HG02610 (cell line): ENCODE measurements around the gene SDCCAG8.
A peak's percentile ranks its signal among the peaks of the same experiment; 100 is the strongest.

Experiments used
- ATAC-seq: cut with Tn5 transposase; IDR thresholded peaks from one replicate; pipeline ENCODE4 v1.9.1; 2021; ENCODE audit warnings: mild to moderate bottlenecking, moderate library complexity; ENCODE audit not compliant: unreplicated experiment

SDCCAG8 gene

GRCh38 chr1:243497939-243498681, 242.3 kb downstream of the SDCCAG8 start:
- no peak for ATAC-seq

- ATAC-seq: no peak
Measured at GRCh38 chr1:243499248-243499647, 243.4 kb downstream of the SDCCAG8 start.

- no peak for ATAC-seq
Measured at GRCh38 chr1:243499711-243500110, 243.9 kb downstream of the SDCCAG8 start.

- ATAC-seq: no peak
Measured at GRCh38 chr1:243500512-243500911, 244.7 kb downstream of the SDCCAG8 start.

- ATAC-seq: no peak
Measured at GRCh38 chr1:243501002-243501401, 245.2 kb downstream of the SDCCAG8 start.

GRCh38 chr1:243503155-243503554, 247.3 kb downstream of the SDCCAG8 start:
- ATAC-seq: no peak

GRCh38 chr1:243505986-243506689, 250.3 kb downstream of the SDCCAG8 start:
- peak; percentile 70 for ATAC-seq

- no peak for ATAC-seq
Measured at GRCh38 chr1:243507001-243507671, 251.3 kb downstream of the SDCCAG8 start.

- ATAC-seq: no peak
Measured at GRCh38 chr1:243507672-243508302, 251.9 kb downstream of the SDCCAG8 start.

- peak; percentile 72 for ATAC-seq
Measured at GRCh38 chr1:243508303-243508713, 252.5 kb downstream of the SDCCAG8 start.

- no peak for ATAC-seq
Measured at GRCh38 chr1:243508943-243509342, 253.1 kb downstream of the SDCCAG8 start.

- ATAC-seq: no peak
Measured at GRCh38 chr1:243510928-243511327, 255.1 kb downstream of the SDCCAG8 start.

GRCh38 chr1:243513726-243514491, 258.1 kb downstream of the SDCCAG8 start:
- peak; percentile 65 for ATAC-seq

GRCh38 chr1:243514927-243515326, 259.1 kb downstream of the SDCCAG8 start:
- ATAC-seq: no peak

- ATAC-seq: no peak
Measured at GRCh38 chr1:243520831-243521230, 265.0 kb downstream of the SDCCAG8 start.

- no peak for ATAC-seq
Measured at GRCh38 chr1:243523766-243524165, 267.9 kb downstream of the SDCCAG8 start.

- ATAC-seq: no peak
Measured at GRCh38 chr1:243525085-243525487, 269.2 kb downstream of the SDCCAG8 start.

GRCh38 chr1:243526180-243526579, 270.3 kb downstream of the SDCCAG8 start:
- no peak for ATAC-seq

- no peak for ATAC-seq
Measured at GRCh38 chr1:243528459-243529121, 272.7 kb downstream of the SDCCAG8 start.

GRCh38 chr1:243529512-243529911, 273.7 kb downstream of the SDCCAG8 start:
- ATAC-seq: no peak
